Left ventricle myocardium superior (tissue), 1 donor: ENCODE data around the gene NHS. TPM values are rescaled to one million over a fixed set of nuclear protein-coding genes. Genes with fewer than 3 reads are reported as not detected.

ENCODE experiments used
- ATAC-seq: fragments of 200-7000 bp; cut with Tn5 transposase; one replicate; pipeline ENCODE4 v1.9.1; 2020; ENCODE audit warnings: mild to moderate bottlenecking, moderate library complexity
- DNase-seq: peaks from one replicate; pipeline ENCODE4 v3.0.0-alpha.2; 2020
- intact Hi-C: fragments of 100-400 bp; cut with micrococcal nuclease; formaldehyde crosslinking; loops from one replicate; pipeline ENCODE4 v1.11.0; 2022
- total RNA-seq: library from RNA; stranded (reverse); fragmentation: NEBNext Ultra II Directional; extraction: Animal tissue kit (Norgen Biotek cat#: 25700); gene quantifications from one replicate; pipeline ENCODE4 v1.2.1, GENCODE V29; 2021
- donor health status: DM: no; HTN: yes; CAD: no; lungs with severe emphysema.

Gene NHS
- total RNA-seq, 1 donor from 2014 or later = 1.9 TPM

- ATAC-seq = no peak
- intact Hi-C loops = no loop called here
- DNase-seq = no peak
Observed at GRCh38 chrX:17632942-17633341, 257.9 kb downstream of the NHS start.

DNA sequence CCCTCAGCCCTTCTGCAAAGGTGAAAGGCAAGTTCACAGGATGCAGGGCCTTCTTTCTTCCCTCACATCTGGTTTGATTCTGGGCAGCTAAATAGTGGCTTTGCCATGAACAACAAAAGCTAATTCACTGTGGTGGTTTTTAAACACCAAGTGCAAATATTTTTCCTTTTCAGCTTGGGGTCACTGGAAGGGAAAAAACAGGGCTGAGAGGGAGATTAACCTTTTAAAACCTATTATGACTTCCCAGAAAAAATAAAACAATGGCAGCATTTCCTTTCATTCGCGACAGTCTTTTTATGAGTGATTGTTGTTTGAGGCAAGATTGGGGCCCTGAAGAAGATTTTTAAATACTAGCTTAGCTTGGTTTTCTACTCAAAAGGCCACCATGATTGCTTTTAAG, 258.5 kb downstream of the NHS start:
- DNase-seq (no peak), ATAC-seq (no peak)
- intact Hi-C loops = no loop called here

DNA sequence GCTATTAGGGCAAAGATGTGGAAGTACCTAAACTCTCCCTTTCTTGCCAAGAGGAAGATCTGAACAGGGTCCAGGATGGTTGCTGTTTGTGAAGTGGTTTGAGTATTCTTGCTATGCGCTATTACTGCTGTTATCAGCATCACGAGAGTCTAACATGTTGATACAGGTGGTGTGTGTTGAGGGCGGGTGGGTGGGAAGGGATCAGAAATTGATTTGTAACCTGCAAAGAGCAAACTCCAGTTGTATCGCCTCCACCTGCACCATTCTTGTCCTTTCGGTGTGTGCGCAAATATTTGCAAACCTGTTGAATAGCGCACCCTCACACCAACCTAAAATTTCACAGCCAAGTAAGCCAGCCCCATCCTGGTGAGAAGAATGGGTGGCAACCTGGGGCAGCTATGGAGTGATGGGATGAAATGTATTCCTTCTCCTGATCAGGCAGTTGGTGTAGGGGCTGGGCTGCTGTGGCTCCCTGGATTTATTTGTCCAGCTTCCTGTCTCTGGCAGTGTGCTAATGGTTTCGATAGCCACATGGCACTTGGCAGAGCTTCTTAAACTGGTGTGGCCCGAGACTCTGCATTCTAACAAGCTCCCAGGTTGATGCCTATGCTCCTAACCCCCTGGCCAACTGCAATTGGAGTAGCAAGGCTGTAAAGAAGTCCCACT, 259.7 kb downstream of the NHS start:
- ATAC-seq (no peak), DNase-seq (no peak)
- intact Hi-C loops = no loop called here

DNA sequence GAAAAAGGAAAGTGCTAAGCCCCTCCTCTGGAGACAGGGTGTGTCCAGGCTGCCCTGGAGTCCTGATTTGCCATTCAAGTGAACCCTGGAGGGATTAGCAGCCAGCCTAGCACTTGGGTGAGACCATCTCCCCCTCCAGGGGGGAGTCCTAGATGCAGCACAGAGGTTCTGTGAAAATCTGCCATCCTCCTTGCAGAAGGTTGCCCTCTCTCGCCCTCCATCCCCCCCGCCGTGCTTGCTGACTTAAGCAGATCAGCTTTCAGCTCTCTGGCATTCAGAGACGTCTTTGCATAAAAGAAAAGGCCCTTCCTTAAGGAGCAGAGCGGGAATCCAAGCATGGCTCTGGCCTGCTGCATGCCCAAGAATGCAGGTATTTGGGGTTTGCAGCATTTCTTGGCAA, 260.2 kb downstream of the NHS start:
- intact Hi-C loops = no loop called here
- no peak for DNase-seq
- no peak for ATAC-seq

DNA sequence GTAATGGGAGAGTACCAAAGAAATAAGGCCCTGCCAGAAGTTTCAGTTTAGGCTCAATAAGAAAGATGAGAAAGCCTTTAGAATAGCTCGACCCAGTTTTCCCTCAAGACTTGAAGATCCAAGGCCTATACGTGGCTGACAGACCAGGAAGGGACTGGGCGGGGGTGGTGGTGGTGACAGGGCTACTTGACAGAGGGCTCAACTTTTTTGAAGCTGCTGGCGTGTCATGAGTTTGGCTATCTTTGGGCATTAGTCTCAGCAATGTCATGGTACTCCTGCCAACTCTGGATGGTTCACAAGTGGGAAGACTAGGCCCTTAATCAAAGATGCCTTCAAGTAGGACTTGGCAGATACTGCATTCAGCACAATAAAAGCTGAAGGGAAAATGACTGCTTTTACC, 262.2 kb downstream of the NHS start:
- peak; percentile 58 for ATAC-seq
- intact Hi-C loops = no loop called here
- DNase-seq = peak; percentile 26

DNA sequence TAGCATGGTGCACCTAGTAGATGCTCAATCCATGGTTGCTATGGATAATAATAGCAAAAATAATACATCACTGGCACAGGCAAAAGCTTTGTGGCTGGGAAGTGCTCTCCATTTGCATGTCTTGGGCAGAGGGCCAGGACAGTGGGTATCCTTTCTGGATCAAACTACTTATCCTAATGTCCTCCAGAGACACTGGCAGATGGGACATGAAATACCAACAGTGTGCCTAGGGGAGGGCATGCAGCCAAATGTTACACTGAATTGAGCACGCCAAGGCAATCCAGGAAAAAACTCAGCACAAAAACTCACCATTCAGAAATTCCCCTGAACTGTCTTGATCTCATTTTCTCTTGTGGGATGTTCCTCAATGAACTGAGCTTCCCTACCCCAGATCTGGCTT, 263.7 kb downstream of the NHS start:
- DNase-seq (no peak), ATAC-seq (no peak)
- intact Hi-C loops = no loop called here

GRCh38 chrX:17642891-17643290, 267.9 kb downstream of the NHS start:
- no peak for ATAC-seq
- no peak for DNase-seq
- intact Hi-C loops = no loop called here

DNA sequence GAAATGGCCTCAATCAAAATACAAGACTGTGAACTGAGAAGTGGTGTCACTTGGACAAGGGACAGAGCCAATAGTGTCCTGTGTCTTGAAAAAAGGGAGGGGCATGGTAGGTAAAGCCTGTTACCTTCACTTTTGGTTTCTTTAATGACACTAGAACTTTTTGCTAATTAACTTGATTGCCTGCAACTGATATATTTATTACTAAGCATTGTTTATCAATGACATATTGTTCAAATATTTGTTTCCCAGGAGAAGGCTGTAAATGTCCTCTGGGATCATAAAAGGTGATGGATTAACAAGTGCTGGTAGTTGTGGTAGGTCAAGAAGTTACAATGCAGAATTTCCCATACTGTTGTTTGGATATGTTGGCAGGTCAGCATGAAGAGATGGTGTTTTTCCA, 268.5 kb downstream of the NHS start:
- no peak for ATAC-seq

DNA sequence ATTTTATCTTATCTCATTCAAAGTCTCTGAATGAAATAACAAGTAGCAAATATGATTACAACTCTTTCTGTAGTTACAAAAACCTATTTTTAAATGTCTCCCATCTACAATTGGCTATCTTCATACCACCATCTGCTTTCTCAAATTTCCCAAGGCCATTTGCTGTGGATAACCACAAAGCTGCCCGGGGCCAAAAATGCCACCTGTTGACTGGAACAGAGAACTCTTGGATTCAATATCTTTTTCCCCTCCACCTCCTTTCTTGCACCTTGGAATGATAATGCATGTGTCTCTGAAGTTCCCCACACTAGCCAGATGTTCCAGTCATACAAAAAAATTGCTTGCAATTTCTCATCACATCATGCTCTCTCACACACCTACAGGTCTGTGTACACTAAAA, 269.0 kb downstream of the NHS start:
- DNase-seq (no peak), ATAC-seq (no peak)
- intact Hi-C loops = no loop called here

More for the DNA sequence above, 268.5 kb downstream of the NHS start:
- intact Hi-C loops = no loop called here
- DNase-seq = no peak

GRCh38 chrX:17654116-17654515, 279.1 kb downstream of the NHS start:
- DNase-seq = no peak

GRCh38 chrX:17655211-17656034, 280.4 kb downstream of the NHS start:
- ATAC-seq = peak; percentile 91
- peak; percentile 40 for DNase-seq
- intact Hi-C loops = no loop called here

More at GRCh38 chrX:17654116-17654515, 279.1 kb downstream of the NHS start:
- no peak for ATAC-seq
- intact Hi-C loops = no loop called here

DNA sequence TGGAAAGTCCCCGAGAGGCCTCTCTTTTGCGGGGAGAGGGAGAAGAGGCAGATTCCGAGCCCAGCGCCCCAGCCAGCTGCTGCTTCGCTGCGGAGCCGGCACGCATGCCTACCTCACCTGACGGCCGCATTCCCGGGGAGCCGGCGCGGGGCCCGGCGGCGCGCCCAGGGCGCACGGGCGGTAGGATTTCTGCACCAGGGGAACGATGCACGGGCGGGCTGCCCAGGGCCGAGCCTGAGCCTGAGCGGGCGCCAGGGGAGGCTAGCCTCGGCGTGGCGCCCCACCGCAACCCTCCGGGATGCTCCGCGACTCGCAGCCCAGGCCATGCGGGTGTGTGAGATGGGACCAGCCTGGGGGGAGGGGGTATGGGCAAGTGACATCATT, 281.0 kb downstream of the NHS start:
- peak; percentile 25 for DNase-seq
- intact Hi-C loops = no loop called here
- peak; percentile 69 for ATAC-seq

DNA sequence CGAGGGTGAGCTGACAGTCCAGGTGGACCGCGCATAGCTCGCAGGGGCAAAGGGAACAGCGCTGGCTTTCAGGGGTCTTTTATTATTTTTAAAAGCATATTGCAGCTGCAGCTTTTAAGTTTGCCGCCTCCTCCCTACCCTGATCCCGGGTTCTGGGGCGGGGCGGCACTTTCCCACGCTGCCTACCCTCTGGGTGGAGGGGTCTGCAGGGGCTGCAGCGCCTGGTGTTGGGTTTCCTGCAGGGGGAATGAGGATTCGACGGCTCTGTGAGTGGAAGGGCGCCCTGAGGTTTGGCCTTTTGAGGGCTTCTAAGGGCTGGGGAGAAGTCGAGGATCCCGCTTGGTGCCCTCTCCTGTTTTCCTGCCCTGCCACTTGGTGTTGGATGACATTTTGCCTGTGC, 281.6 kb downstream of the NHS start:
- ATAC-seq (no peak), DNase-seq (no peak)
- intact Hi-C loops = no loop called here

- ATAC-seq (no peak), DNase-seq (no peak)
- intact Hi-C loops = no loop called here
Observed at GRCh38 chrX:17662391-17662790, 287.4 kb downstream of the NHS start.

GRCh38 chrX:17668929-17669328, 293.9 kb downstream of the NHS start:
- intact Hi-C loops = no loop called here
- ATAC-seq = no peak
- no peak for DNase-seq

DNA sequence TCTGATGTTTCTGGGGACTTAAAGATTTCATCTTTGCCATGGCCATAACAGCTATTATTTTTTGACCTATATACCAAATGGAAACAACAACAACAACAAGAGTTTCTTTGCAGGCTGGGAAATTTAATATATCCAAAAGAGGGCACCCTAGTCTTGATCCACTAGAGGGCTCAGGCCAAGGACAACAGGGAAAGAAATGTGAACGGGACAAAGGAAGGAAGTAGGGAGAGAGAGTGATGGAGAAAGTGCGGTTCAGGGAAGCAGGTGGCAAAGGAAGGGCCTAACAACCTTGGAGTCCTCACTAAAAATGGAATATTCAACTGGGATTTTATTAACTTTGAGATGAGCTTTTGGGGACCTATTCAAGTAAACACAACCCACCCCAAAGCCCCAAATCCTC, 294.5 kb downstream of the NHS start:
- intact Hi-C loops = no loop called here

GRCh38 chrX:17669891-17670290, 294.9 kb downstream of the NHS start:
- no peak for DNase-seq
- ATAC-seq = no peak
- intact Hi-C loops = no loop called here

More for the DNA sequence above, 294.5 kb downstream of the NHS start:
- DNase-seq = no peak
- ATAC-seq = no peak

GRCh38 chrX:17670874-17671273, 295.9 kb downstream of the NHS start:
- DNase-seq = no peak
- intact Hi-C loops = no loop called here
- no peak for ATAC-seq

DNA sequence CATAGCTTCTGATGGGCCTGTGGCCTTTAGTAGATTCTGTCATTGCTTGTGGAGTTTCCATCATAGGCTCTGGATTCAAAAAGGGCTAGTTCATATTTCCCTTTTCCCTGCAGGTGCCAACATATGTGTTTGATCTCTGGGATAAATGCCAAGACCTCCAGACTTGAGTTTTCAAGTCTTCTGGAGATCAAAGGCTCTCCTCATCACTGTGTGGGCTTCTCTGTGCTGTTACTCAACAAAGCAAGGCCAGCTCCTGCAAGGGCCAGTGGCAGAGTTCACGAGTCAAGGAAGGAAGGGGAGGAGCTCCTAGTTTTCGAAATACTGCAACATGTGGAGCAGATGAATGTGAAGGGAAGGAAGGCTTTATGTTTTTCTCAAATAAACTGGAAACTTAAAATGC, 299.6 kb downstream of the NHS start:
- DNase-seq (no peak), ATAC-seq (no peak)
- intact Hi-C loops = no loop called here

- intact Hi-C loops = no loop called here
- ATAC-seq (no peak), DNase-seq (no peak)
Observed at GRCh38 chrX:17679261-17679660, 304.3 kb downstream of the NHS start.

- intact Hi-C loops = no loop called here
- ATAC-seq = no peak
- no peak for DNase-seq
Observed at GRCh38 chrX:17679820-17680219, 304.8 kb downstream of the NHS start.
